ENCODE measurements around the gene CHST9. TPM values are rescaled to one million over a fixed set of nuclear protein-coding genes. Genes with fewer than 3 reads are reported as not detected.
"Not testable (repeated sequence)": the region's sequence is repeated elsewhere in the genome, so short reads cannot be mapped to it uniquely, and the experiment has no call there.

Gene CHST9
- total and polyA plus RNA-seq, 9 donors: 0.09 to 0.47 (median 0.33) TPM

- Histone ChIP-seq H3K9me3 (replicated peaks; ENCODE audit: control insufficient read depth, low read depth, low read length) (no peaks in the 10 kb centered on the region), H3K36me3 (ENCODE audit: control insufficient read depth, insufficient read depth, low read length) (no peaks in the 10 kb centered on the region), H3K4me3 (ENCODE audit: low read length) (no peak overlapping the region), H3K27me3 (ENCODE audit: control insufficient read depth, insufficient read depth, low read length) (no peaks in the 10 kb centered on the region), H3K4me1 (ENCODE audit: control insufficient read depth, insufficient read depth, low read length) (no peaks in the 10 kb centered on the region), H3K27ac (ENCODE audit: low read length) (no peak overlapping the region)
- peak; percentile 2 for DNase-seq
- 72% methylated on average over 9 of the region's 10 CpGs for WGBS (ENCODE audit: insufficient coverage)
Observed at GRCh38 chr18:27109451-27109850, 75.7 kb downstream of the CHST9 start.

DNA sequence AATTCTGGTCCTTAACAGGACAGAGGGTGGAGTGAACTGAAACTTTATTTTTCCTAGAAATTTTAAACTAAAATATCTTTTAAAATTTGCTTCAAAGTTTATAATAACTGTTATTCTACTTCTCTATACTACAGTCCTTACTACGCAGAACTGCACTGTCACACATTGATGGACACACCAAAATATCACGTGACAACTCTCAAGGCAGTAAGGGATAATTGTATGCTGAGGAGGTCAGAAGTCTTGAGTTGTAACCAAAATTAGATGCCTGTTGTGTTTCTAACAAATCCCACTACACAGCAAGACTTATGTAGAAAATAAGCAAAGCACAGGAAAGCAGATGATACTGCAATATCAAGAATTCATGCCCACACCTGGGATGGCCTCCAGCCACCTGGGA, 76.3 kb downstream of the CHST9 start:
- no peaks in the 10 kb centered on the region for H3K27me3 ChIP-seq (ENCODE audit: control insufficient read depth, insufficient read depth, low read length)
- H3K4me3 ChIP-seq (ENCODE audit: low read length): no peak overlapping the region
- H3K36me3 ChIP-seq (ENCODE audit: control insufficient read depth, insufficient read depth, low read length): no peaks in the 10 kb centered on the region
- no peaks in the 10 kb centered on the region for H3K4me1 ChIP-seq (ENCODE audit: control insufficient read depth, insufficient read depth, low read length)
- DNase-seq: no peak
- H3K9me3 ChIP-seq (replicated peaks; ENCODE audit: control insufficient read depth, low read depth, low read length): no peaks in the 10 kb centered on the region
- H3K27ac ChIP-seq (ENCODE audit: low read length): no peak overlapping the region
- no CpG with 5 or more reads among the region's 2 CpGs for WGBS (ENCODE audit: insufficient coverage)

DNA sequence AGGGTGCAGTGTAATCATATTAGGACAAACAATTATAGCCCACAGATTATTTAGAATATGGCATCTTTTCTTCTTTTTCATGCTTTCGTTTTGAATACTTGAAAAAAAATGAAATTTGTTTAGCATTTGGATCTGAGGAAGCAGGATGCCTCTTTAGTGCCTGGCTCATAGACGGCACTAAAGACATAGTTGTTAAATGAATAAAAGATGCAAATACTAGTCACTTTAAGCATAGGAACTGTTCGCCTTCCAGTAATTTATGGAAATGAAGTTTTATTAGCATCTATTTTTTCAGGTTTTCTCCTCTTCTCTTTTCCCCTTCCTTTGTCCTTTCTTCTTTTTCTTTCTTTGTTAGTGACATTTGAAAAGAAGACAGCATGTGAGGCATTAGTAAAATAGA, 80.4 kb downstream of the CHST9 start:
- no peaks in the 10 kb centered on the region for H3K27me3 ChIP-seq (ENCODE audit: control insufficient read depth, insufficient read depth, low read length)
- DNase-seq: no peak
- H3K4me1 ChIP-seq (ENCODE audit: control insufficient read depth, insufficient read depth, low read length): no peaks in the 10 kb centered on the region
- WGBS (ENCODE audit: insufficient coverage): no CpG with 5 or more reads among the region's 3 CpGs
- H3K4me3 ChIP-seq (ENCODE audit: low read length): no peak overlapping the region
- H3K36me3 ChIP-seq (ENCODE audit: control insufficient read depth, insufficient read depth, low read length): no peaks in the 10 kb centered on the region
- H3K9me3 ChIP-seq (replicated peaks; ENCODE audit: control insufficient read depth, low read depth, low read length): no peaks in the 10 kb centered on the region
- H3K27ac ChIP-seq (ENCODE audit: low read length): no peak overlapping the region

DNA sequence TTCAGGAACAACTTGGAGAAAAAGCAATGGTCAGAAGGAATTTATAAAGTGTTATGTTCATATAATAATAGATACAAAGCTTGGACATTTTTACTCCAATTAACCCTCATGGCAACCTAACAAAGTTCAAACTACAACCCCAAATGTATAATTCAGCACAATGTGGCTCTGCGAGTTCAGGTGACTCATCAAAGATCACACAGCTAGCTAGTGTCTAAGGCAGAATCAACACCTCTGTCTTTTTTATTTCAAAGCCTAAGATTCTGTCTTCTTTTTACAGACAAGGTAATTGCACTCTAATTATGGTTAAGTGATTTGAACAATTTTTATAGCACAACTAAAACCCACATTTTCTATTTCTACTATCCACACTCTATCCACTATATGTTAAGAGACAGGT, 90.5 kb downstream of the CHST9 start:
- no peak overlapping the region for H3K4me3 ChIP-seq (ENCODE audit: low read length)
- H3K4me1 ChIP-seq (ENCODE audit: control insufficient read depth, insufficient read depth, low read length): no peaks in the 10 kb centered on the region
- no peaks in the 10 kb centered on the region for H3K27me3 ChIP-seq (ENCODE audit: control insufficient read depth, insufficient read depth, low read length)
- H3K9me3 ChIP-seq (replicated peaks; ENCODE audit: control insufficient read depth, low read depth, low read length): no peaks in the 10 kb centered on the region
- no peak for DNase-seq
- no peaks in the 10 kb centered on the region for H3K36me3 ChIP-seq (ENCODE audit: control insufficient read depth, insufficient read depth, low read length)
- no peak overlapping the region for H3K27ac ChIP-seq (ENCODE audit: low read length)
- WGBS (ENCODE audit: insufficient coverage): no CpG with 5 or more reads among the region's 1 CpG

DNA sequence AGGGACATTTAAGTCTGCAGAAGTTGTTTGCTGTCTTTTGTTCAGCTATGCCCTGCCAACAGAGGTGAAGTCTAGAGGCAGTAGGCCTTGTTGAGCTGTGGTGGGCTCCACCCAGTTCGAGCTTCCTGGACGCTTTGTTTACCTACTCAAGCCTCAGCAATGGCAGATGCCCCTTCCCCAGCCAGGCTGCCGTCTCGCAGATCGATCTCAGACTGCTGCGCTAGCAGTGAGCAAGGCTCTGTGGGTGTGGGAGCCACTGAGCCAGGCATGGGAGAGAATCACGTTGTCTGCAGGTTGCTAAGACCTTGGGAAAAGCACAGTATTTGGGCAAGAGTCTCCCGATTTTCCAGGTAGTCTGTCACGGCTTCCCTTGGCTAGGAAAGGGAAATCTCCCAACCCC, 91.8 kb downstream of the CHST9 start:
- H3K4me1 ChIP-seq (ENCODE audit: control insufficient read depth, insufficient read depth, low read length); H3K36me3 ChIP-seq (ENCODE audit: control insufficient read depth, insufficient read depth, low read length); H3K27ac ChIP-seq (ENCODE audit: low read length); H3K9me3 ChIP-seq (replicated peaks; ENCODE audit: control insufficient read depth, low read depth, low read length); DNase-seq; H3K27me3 ChIP-seq (ENCODE audit: control insufficient read depth, insufficient read depth, low read length); H3K4me3 ChIP-seq (ENCODE audit: low read length): not testable (repeated sequence)
- 81% methylated on average over 9 of the region's 9 CpGs for WGBS (ENCODE audit: insufficient coverage)

DNA sequence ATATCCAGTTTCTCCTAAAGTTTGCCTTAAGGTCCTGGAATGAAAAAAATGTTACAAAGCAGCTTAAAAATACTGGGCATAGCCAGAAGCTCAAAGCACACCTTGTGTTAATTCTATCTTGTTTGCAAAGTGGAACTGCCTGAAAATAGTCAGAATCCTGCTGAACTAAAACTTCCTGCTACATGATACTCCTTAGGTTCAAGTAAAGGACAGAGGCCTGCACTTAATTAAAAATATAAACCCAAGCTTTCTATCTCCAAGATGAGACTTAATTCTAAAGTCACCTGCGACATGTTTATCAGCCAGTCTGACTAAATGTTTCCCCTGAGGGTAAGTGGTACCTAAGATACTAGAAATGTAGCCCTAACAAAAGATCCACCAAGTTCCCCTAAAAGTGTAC, 103.4 kb downstream of the CHST9 start:
- H3K27me3 ChIP-seq (ENCODE audit: control insufficient read depth, insufficient read depth, low read length): no peaks in the 10 kb centered on the region
- no peak for DNase-seq
- no peaks in the 10 kb centered on the region for H3K4me1 ChIP-seq (ENCODE audit: control insufficient read depth, insufficient read depth, low read length)
- H3K4me3 ChIP-seq (ENCODE audit: low read length): no peak overlapping the region
- H3K36me3 ChIP-seq (ENCODE audit: control insufficient read depth, insufficient read depth, low read length): no peaks in the 10 kb centered on the region
- WGBS (ENCODE audit: insufficient coverage): no CpG with 5 or more reads among the region's 1 CpG
- no peaks in the 10 kb centered on the region for H3K9me3 ChIP-seq (replicated peaks; ENCODE audit: control insufficient read depth, low read depth, low read length)
- no peak overlapping the region for H3K27ac ChIP-seq (ENCODE audit: low read length)

- Histone ChIP-seq H3K4me3 (ENCODE audit: low read length) (no peak overlapping the region), H3K27me3 (ENCODE audit: control insufficient read depth, insufficient read depth, low read length) (no peaks in the 10 kb centered on the region), H3K9me3 (replicated peaks; ENCODE audit: control insufficient read depth, low read depth, low read length) (no peaks in the 10 kb centered on the region), H3K4me1 (ENCODE audit: control insufficient read depth, insufficient read depth, low read length) (no peaks in the 10 kb centered on the region), H3K27ac (ENCODE audit: low read length) (no peak overlapping the region), H3K36me3 (ENCODE audit: control insufficient read depth, insufficient read depth, low read length) (no peaks in the 10 kb centered on the region)
- WGBS (ENCODE audit: insufficient coverage): no CpG with 5 or more reads among the region's 3 CpGs
- no peak for DNase-seq
Observed at GRCh38 chr18:27075828-27076227, 109.3 kb downstream of the CHST9 start.

DNA sequence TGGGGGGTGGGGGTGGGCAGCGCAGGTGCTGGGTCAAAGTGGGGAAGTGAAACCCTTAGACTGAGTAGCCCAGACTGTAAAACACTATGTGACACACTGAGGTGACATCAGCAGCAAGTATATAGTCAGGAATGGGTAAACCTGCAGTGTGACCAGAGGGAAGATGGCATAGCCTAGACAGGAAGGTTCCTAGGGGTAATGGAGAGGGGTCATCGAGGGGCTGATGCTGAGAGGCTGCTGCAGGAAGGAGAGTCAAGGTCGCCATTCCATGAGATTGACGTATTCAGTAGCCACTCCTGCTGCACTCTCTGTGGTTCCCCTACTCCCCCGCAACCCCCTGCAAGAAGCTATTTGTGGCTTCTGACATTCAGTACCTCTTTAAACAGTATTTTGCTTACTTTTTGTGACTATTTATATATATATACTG, 111.7 kb downstream of the CHST9 start:
- no peak overlapping the region for H3K4me3 ChIP-seq (ENCODE audit: low read length)

DNA sequence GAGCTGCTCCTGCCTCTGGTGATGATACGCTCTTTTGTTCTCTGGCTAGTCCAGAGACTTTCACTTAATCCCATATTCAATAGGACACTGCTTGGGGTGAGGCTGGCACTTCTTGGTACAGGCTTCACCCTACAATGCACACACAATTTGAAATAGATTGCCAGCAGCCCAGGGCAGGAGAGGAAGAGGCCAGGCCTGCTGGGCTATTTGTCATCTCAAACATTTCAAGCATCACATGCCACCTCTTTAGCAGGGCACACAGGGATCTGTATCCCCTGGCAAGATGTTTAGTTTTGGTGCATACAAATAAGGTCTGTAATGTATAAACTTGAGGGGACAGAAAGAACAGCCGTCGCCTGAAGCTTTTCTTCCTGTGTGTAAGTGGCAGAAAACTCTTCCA, 120.4 kb downstream of the CHST9 start:
- no peaks in the 10 kb centered on the region for H3K9me3 ChIP-seq (replicated peaks; ENCODE audit: control insufficient read depth, low read depth, low read length)

More for the DNA sequence above, 111.7 kb downstream of the CHST9 start:
- no peak overlapping the region for H3K27ac ChIP-seq (ENCODE audit: low read length)
- 81% methylated on average over 2 of the region's 5 CpGs for WGBS (ENCODE audit: insufficient coverage)
- no peaks in the 10 kb centered on the region for H3K4me1 ChIP-seq (ENCODE audit: control insufficient read depth, insufficient read depth, low read length)
- no peaks in the 10 kb centered on the region for H3K36me3 ChIP-seq (ENCODE audit: control insufficient read depth, insufficient read depth, low read length)
- no peak for DNase-seq
- no peaks in the 10 kb centered on the region for H3K9me3 ChIP-seq (replicated peaks; ENCODE audit: control insufficient read depth, low read depth, low read length)
- no peaks in the 10 kb centered on the region for H3K27me3 ChIP-seq (ENCODE audit: control insufficient read depth, insufficient read depth, low read length)

GRCh38 chr18:27062802-27063201, 122.3 kb downstream of the CHST9 start:
- no peak overlapping the region for H3K4me3 ChIP-seq (ENCODE audit: low read length)
- no peaks in the 10 kb centered on the region for H3K4me1 ChIP-seq (ENCODE audit: control insufficient read depth, insufficient read depth, low read length)
- no peak overlapping the region for H3K27ac ChIP-seq (ENCODE audit: low read length)
- 86% methylated on average over 1 of the region's 2 CpGs for WGBS (ENCODE audit: insufficient coverage)
- DNase-seq: no peak
- H3K27me3 ChIP-seq (ENCODE audit: control insufficient read depth, insufficient read depth, low read length): no peaks in the 10 kb centered on the region
- H3K9me3 ChIP-seq (replicated peaks; ENCODE audit: control insufficient read depth, low read depth, low read length): no peaks in the 10 kb centered on the region
- no peaks in the 10 kb centered on the region for H3K36me3 ChIP-seq (ENCODE audit: control insufficient read depth, insufficient read depth, low read length)

More for the DNA sequence above, 120.4 kb downstream of the CHST9 start:
- no peaks in the 10 kb centered on the region for H3K27me3 ChIP-seq (ENCODE audit: control insufficient read depth, insufficient read depth, low read length)
- DNase-seq: no peak
- H3K27ac ChIP-seq (ENCODE audit: low read length): no peak overlapping the region
- H3K4me1 ChIP-seq (ENCODE audit: control insufficient read depth, insufficient read depth, low read length): no peaks in the 10 kb centered on the region
- no peak overlapping the region for H3K4me3 ChIP-seq (ENCODE audit: low read length)
- H3K36me3 ChIP-seq (ENCODE audit: control insufficient read depth, insufficient read depth, low read length): no peaks in the 10 kb centered on the region
- no CpG with 5 or more reads among the region's 3 CpGs for WGBS (ENCODE audit: insufficient coverage)

- Histone ChIP-seq H3K36me3 (ENCODE audit: control insufficient read depth, insufficient read depth, low read length) (no peaks in the 10 kb centered on the region), H3K27me3 (ENCODE audit: control insufficient read depth, insufficient read depth, low read length) (no peaks in the 10 kb centered on the region), H3K4me1 (ENCODE audit: control insufficient read depth, insufficient read depth, low read length) (no peaks in the 10 kb centered on the region), H3K9me3 (replicated peaks; ENCODE audit: control insufficient read depth, low read depth, low read length) (no peaks in the 10 kb centered on the region), H3K27ac (ENCODE audit: low read length) (no peak overlapping the region), H3K4me3 (ENCODE audit: low read length) (no peak overlapping the region)
- no peak for DNase-seq
- 71% methylated on average over 4 of the region's 7 CpGs for whole genome bisulfite sequencing (ENCODE audit: insufficient coverage)
Observed at GRCh38 chr18:27061488-27062095, 123.5 kb downstream of the CHST9 start.

All from muscle of leg (tissue), 11 donors.